Stomach (tissue), 4 donors: Measurements from ENCODE around the gene CHCHD6.

ENCODE experiments used
- CTCF ChIP-seq, 7 experiments: fragments of 450-650 bp in 4 of 7; fragments of 200-600 bp in 3 of 7; sonication (generic) in 3 of 7; IDR thresholded peaks; one replicate each; pipeline ENCODE4 v1.5.1; 2016 to 2019; ENCODE audit warnings: antibody characterized with exemption in 7 of 7, control low read depth in 2 of 7, mild to moderate bottlenecking in 1 of 7
- POLR2AphosphoS5 ChIP-seq, 3 donors: sonication (generic); formaldehyde crosslinking; IDR thresholded peaks; one replicate each; pipeline ENCODE4 v1.6.1; 2016; ENCODE audit warnings: antibody characterized with exemption in 3 of 3

GRCh38 chr3:126718561-126719445 is 14.8 kb downstream of the CHCHD6 start:
- TF ChIP-seq POLR2AphosphoS5 (IDR thresholded peaks at IDR 0.05) (no peak), CTCF (IDR thresholded peaks at IDR 0.05) (no peak)
